B cell (primary cell): ENCODE measurements around the gene ITPKC. TPM values are rescaled to one million over a fixed set of nuclear protein-coding genes. Genes with fewer than 3 reads are reported as not detected.

Source experiments
- ATAC-seq: fragments of 200-7000 bp; cut with Tn5 transposase; one replicate; pipeline ENCODE4 v1.10.0; 2021; ENCODE audit warnings: low read depth, mild to moderate bottlenecking, moderate number of reproducible peaks, moderate library complexity
- CTCF ChIA-PET: fragments of 350-600 bp; sonication (Branson Sonifier 250); formaldehyde crosslinking; loops from one replicate; lab custom pipeline; 2021; ENCODE audit warnings: antibody characterized with exemption, inconsistent platforms; lab: Charles Lee
- POLR2A ChIA-PET: fragments of 350-600 bp; sonication (Branson Sonifier 250); formaldehyde crosslinking; loops from one replicate; lab custom pipeline; 2021; ENCODE audit warnings: antibody characterized with exemption; lab: Charles Lee
- DNase-seq: peaks from one replicate; pipeline ENCODE4 v3.0.0; 2013
- H2AFZ ChIP-seq: 2 replicates; pipeline ENCODE4 v1.6.1; 2012; ENCODE audit warnings: mild to moderate bottlenecking, low read depth, low read length; ENCODE audit not compliant: insufficient read depth, poor library complexity, severe bottlenecking
- H3K27ac ChIP-seq, 2 donors: 1 replicate in 1 of 2; 2 replicates in 1 of 2; pipeline ENCODE4 v1.5.1; 2012 to 2013; ENCODE audit warnings: low read length in 2 of 2, mild to moderate bottlenecking in 2 of 2, moderate library complexity in 1 of 2
- H3K27me3 ChIP-seq, 4 experiments: fragments of 200-600 bp in 1 of 4; sonication (generic) in 1 of 4; replicated peaks in 1 of 4; 1 replicate in 2 of 4; 2 replicates in 2 of 4; pipeline versions ENCODE4 v1.6.1 to v1.7.0; 2013 to 2016; ENCODE audit warnings: low read length in 3 of 4, mild to moderate bottlenecking in 2 of 4, mixed read lengths in 1 of 4, moderate library complexity in 1 of 4; ENCODE audit not compliant: insufficient read depth in 4 of 4, control insufficient read depth in 3 of 4; ENCODE audit errors: control extremely low read depth in 1 of 4
- H3K36me3 ChIP-seq, 2 experiments: replicated peaks in 1 of 2; 1 replicate in 1 of 2; 2 replicates in 1 of 2; pipeline versions ENCODE4 v1.6.1 to v1.7.1; 2013; ENCODE audit warnings: low read length in 1 of 2; ENCODE audit not compliant: insufficient read depth in 2 of 2, control insufficient read depth in 1 of 2; ENCODE audit errors: control extremely low read depth in 1 of 2, extremely low read depth in 1 of 2
- H3K4me1 ChIP-seq, 2 donors: fragments of 200-600 bp in 1 of 2; sonication (generic) in 1 of 2; 1 replicate in 1 of 2; 2 replicates in 1 of 2; pipeline versions ENCODE4 v1.5.1 to v1.6.1; 2013 to 2017; ENCODE audit warnings: low read length in 2 of 2; ENCODE audit not compliant: control insufficient read depth in 2 of 2, insufficient read depth in 2 of 2
- H3K4me2 ChIP-seq: replicated peaks from 2 replicates; pipeline ENCODE3; 2012; ENCODE audit warnings: mild to moderate bottlenecking, low read depth, low read length; ENCODE audit not compliant: poor library complexity, severe bottlenecking
- H3K4me3 ChIP-seq, 5 experiments: fragments of 200-600 bp in 1 of 5; sonication (generic) in 1 of 5; 1 replicate in 3 of 5; 2 replicates in 2 of 5; pipeline versions ENCODE4 v1.5.1 to v1.7.0; 2011 to 2016; ENCODE audit warnings: low read length in 4 of 5, mild to moderate bottlenecking in 4 of 5, low read depth in 2 of 5, control low read depth in 1 of 5, moderate library complexity in 1 of 5; ENCODE audit not compliant: insufficient read depth in 1 of 5; ENCODE audit errors: control extremely low read depth in 1 of 5, extremely low read depth in 1 of 5
- H3K79me2 ChIP-seq: fragments of 200-600 bp; sonication (generic); one replicate; pipeline ENCODE4 v1.6.0; 2016; ENCODE audit warnings: low read length; ENCODE audit not compliant: control insufficient read depth, insufficient read depth
- H3K9ac ChIP-seq: fragments of 200-600 bp; sonication (generic); 2 replicates; pipeline ENCODE4 v1.6.1; 2017; ENCODE audit warnings: mild to moderate bottlenecking, low read length, moderate library complexity
- H3K9me3 ChIP-seq, 3 donors: one replicate each; pipeline versions ENCODE4 v1.6.1 to v1.7.1; 2013; ENCODE audit warnings: low read length in 2 of 3; ENCODE audit not compliant: control insufficient read depth in 2 of 3, insufficient read depth in 1 of 3; ENCODE audit errors: control extremely low read depth in 1 of 3
- H4K20me1 ChIP-seq: 2 replicates; pipeline ENCODE4 v1.6.0; 2012; ENCODE audit warnings: mild to moderate bottlenecking, low read length; ENCODE audit not compliant: insufficient read depth, control insufficient read depth, poor library complexity, severe bottlenecking
- H3K27ac Mint-ChIP-seq: one replicate; pipeline ENCODE4 v1.8.0; 2021; ENCODE audit warnings: mixed read lengths
- H3K27me3 Mint-ChIP-seq: one replicate; pipeline ENCODE4 v1.8.0; 2021; ENCODE audit warnings: mixed read lengths
- H3K4me1 Mint-ChIP-seq: one replicate; pipeline ENCODE4 v1.8.0; 2021; ENCODE audit warnings: mixed read lengths
- H3K4me3 Mint-ChIP-seq: one replicate; pipeline ENCODE4 v1.8.0; 2021; ENCODE audit warnings: mixed read lengths
- H3K9me3 Mint-ChIP-seq: one replicate; pipeline ENCODE4 v1.8.0; 2022; ENCODE audit warnings: mixed read lengths; ENCODE audit not compliant: insufficient read depth
- CTCF ChIP-seq: fragments of 200-600 bp; IDR thresholded peaks from one replicate; pipeline ENCODE4 v1.8.0; 2022; ENCODE audit warnings: antibody characterized with exemption, mild to moderate bottlenecking
- EZH2 ChIP-seq: IDR thresholded peaks from 2 replicates; pipeline ENCODE4 v1.6.1; 2012; ENCODE audit warnings: borderline replicate concordance, low read depth, mild to moderate bottlenecking, moderate library complexity, low read length; ENCODE audit not compliant: insufficient read depth, poor library complexity, severe bottlenecking
- WGBS: methylation state at CpG from one replicate; pipeline ENCODE4 v1.1.5; 2013; ENCODE audit warnings: missing lambda C conversion rate; ENCODE audit not compliant: insufficient coverage; 5-methylcytosine and 5-hydroxymethylcytosine counted together
- intact Hi-C: fragments of 100-400 bp; cut with micrococcal nuclease; formaldehyde crosslinking; loops from one replicate; pipeline ENCODE4 v1.10.0; 2022
- polyA plus RNA-seq: library from polyadenylated mRNA; depleted of rRNA; stranded (reverse); fragments of >200 nt; gene quantifications from 2 replicates; pipeline ENCODE4 v1.2.3, GENCODE V29; 2012
- total RNA-seq, 2 donors: library from RNA; stranded (reverse); fragments of 120-200 nt in 1 of 2; gene quantifications; 1 replicate in 1 of 2; 2 replicates in 1 of 2; pipeline versions ENCODE4 v1.2.3 to v1.2.4, GENCODE V29; 2013 to 2022

ITPKC gene
- total and polyA plus RNA-seq, 2 donors (not counting 1 experiment from before 2014, with no cell fraction given) = 8.7 to 16.0 TPM

- Histone ChIP-seq H3K4me2 (no peak overlapping the region), H3K79me2 (peaks cover 35% of the 10 kb centered on the region), H3K36me3 (peaks cover 0 to 49% of the 10 kb centered on the region in 2 experiments), H4K20me1 (peaks cover 16% of the 10 kb centered on the region), H3K27ac (no peak overlapping the region), H3K9me3 (no peaks in the 10 kb centered on the region), H3K27me3 (no peaks in the 10 kb centered on the region), H3K4me3 (no peak overlapping the region), H2AFZ (no peak overlapping the region), H3K4me1 (peaks cover 0 to 3% of the 10 kb centered on the region in 2 donors), H3K9ac (no peak overlapping the region)
- POLR2A ChIA-PET = no interaction called here
- WGBS = 100% methylated on average over 1 of the region's 1 CpG
- TF ChIP-seq CTCF (no peak), EZH2 (no peak)
- Mint-ChIP-seq H3K9me3 (no peaks in the 10 kb centered on the region), H3K4me3 (no peak overlapping the region), H3K27me3 (no peaks in the 10 kb centered on the region), H3K4me1 (peaks cover 28% of the 10 kb centered on the region), H3K27ac (no peak overlapping the region)
- ATAC-seq (no peak), DNase-seq (no peak)
- intact Hi-C loops = no loop called here
- CTCF ChIA-PET = interaction anchor here (0.8 to 1.6 kb wide), 4 partner anchors 8 to 35 kb away, joined by 3 read pairs; partner anchors contain the start of genes ACTMAP and SNRPA
These were observed 68.6 kb downstream of the ITPKC start for GRCh38 chr19:40785526-40785925.
